NCI-H748 (cell line): ENCODE results near the gene PKNOX2.
A peak's percentile ranks its signal among the peaks of the same experiment; 100 is the strongest.

Experiments
- DNase-seq: peaks from one replicate; lab custom pipeline; 2025; ENCODE audit not compliant: unreplicated experiment; lab: John Stamatoyannopoulos, UW

The PKNOX2 gene

GRCh38 chr11:125429807-125430678 is 265.5 kb downstream of the PKNOX2 start:
- DNase-seq, result no peak

GRCh38 chr11:125431009-125431408 is 266.5 kb downstream of the PKNOX2 start:
- DNase-seq, result no peak

- DNase-seq, result no peak
Observed at GRCh38 chr11:125431481-125431880, 266.9 kb downstream of the PKNOX2 start.

- DNase-seq, result peak; percentile 28
Observed at GRCh38 chr11:125433454-125434121, 269.0 kb downstream of the PKNOX2 start.

- DNase-seq, result no peak
Observed at GRCh38 chr11:125435461-125436238, 271.1 kb downstream of the PKNOX2 start.

GRCh38 chr11:125441648-125442410 is 277.3 kb downstream of the PKNOX2 start:
- no peak for DNase-seq

GRCh38 chr11:125442946-125443345 is 278.4 kb downstream of the PKNOX2 start:
- DNase-seq, result no peak

- DNase-seq, result no peak
Observed at GRCh38 chr11:125443767-125444311, 279.3 kb downstream of the PKNOX2 start.

GRCh38 chr11:125445731-125446130 is 281.2 kb downstream of the PKNOX2 start:
- DNase-seq, result no peak

- DNase-seq, result peak; percentile 3
Observed at GRCh38 chr11:125446279-125446678, 281.7 kb downstream of the PKNOX2 start.

GRCh38 chr11:125447721-125448120 is 283.2 kb downstream of the PKNOX2 start:
- no peak for DNase-seq

- DNase-seq, result no peak
Observed at GRCh38 chr11:125448136-125448535, 283.6 kb downstream of the PKNOX2 start.

- no peak for DNase-seq
Observed at GRCh38 chr11:125449565-125449964, 285.0 kb downstream of the PKNOX2 start.

GRCh38 chr11:125451400-125452124 is 287.0 kb downstream of the PKNOX2 start:
- DNase-seq, result peak; percentile 52

GRCh38 chr11:125452125-125452470 is 287.5 kb downstream of the PKNOX2 start:
- no peak for DNase-seq

- DNase-seq, result no peak
Observed at GRCh38 chr11:125454047-125454446, 289.5 kb downstream of the PKNOX2 start.

- DNase-seq, result no peak
Observed at GRCh38 chr11:125455851-125456250, 291.3 kb downstream of the PKNOX2 start.

- no peak for DNase-seq
Observed at GRCh38 chr11:125457814-125458343, 293.3 kb downstream of the PKNOX2 start.

- DNase-seq, result no peak
Observed at GRCh38 chr11:125460275-125460674, 295.7 kb downstream of the PKNOX2 start.
